Neural progenitor cell (in vitro differentiated cells): ENCODE results near the gene TMEM109. TPM values are rescaled to one million over a fixed set of nuclear protein-coding genes. Genes with fewer than 3 reads are reported as not detected.

Experiments
- DNase-seq: peaks from one replicate; pipeline ENCODE4 v3.0.0-alpha.2; 2016; ENCODE audit warnings: low spot score
- H2AFZ ChIP-seq: fragments of 200-600 bp; sonication (generic); replicated peaks from 2 replicates; pipeline ENCODE4 v1.6.1; 2016; ENCODE audit warnings: antibody characterized with exemption
- H3F3A ChIP-seq: fragments of 200-600 bp; sonication (generic); 2 replicates; pipeline ENCODE4 v1.6.1; 2016; ENCODE audit warnings: antibody characterized with exemption, low read depth
- H3K27ac ChIP-seq: fragments of 200-600 bp; sonication (generic); 2 replicates; pipeline ENCODE4 v1.5.1; 2016; ENCODE audit warnings: mild to moderate bottlenecking
- H3K27me3 ChIP-seq: fragments of 200-600 bp; sonication (generic); 2 replicates; pipeline ENCODE4 v1.6.1; 2016; ENCODE audit warnings: mild to moderate bottlenecking, moderate library complexity
- H3K36me3 ChIP-seq: fragments of 200-600 bp; sonication (generic); 2 replicates; pipeline ENCODE4 v1.5.1; 2016
- H3K4me1 ChIP-seq: fragments of 200-600 bp; sonication (generic); 2 replicates; pipeline ENCODE4 v1.6.1; 2016; ENCODE audit warnings: mixed run types
- H3K4me2 ChIP-seq: fragments of 200-600 bp; sonication (generic); 2 replicates; pipeline ENCODE4 v1.6.1; 2016
- H3K4me3 ChIP-seq: fragments of 200-600 bp; sonication (generic); 2 replicates; pipeline ENCODE4 v1.5.1; 2016
- H3K79me2 ChIP-seq: fragments of 200-600 bp; sonication (generic); 2 replicates; pipeline ENCODE4 v1.6.1; 2016; ENCODE audit warnings: low read depth
- H3K9ac ChIP-seq: fragments of 200-600 bp; sonication (generic); 2 replicates; pipeline ENCODE4 v1.6.1; 2016
- H3K9me3 ChIP-seq: fragments of 200-600 bp; sonication (generic); 2 replicates; pipeline ENCODE4 v1.5.1; 2016; ENCODE audit warnings: low read depth
- H4K20me1 ChIP-seq: fragments of 200-600 bp; sonication (generic); 2 replicates; pipeline ENCODE4 v1.6.1; 2016; ENCODE audit warnings: low read depth
- H3K27ac Mint-ChIP-seq: 3 replicates; pipeline ENCODE4 v1.8.0; 2021; ENCODE audit warnings: mixed read lengths
- H3K27me3 Mint-ChIP-seq: 2 replicates; pipeline ENCODE4 v1.8.0; 2022; ENCODE audit warnings: low read depth, mild to moderate bottlenecking, inconsistent platforms, moderate library complexity, mixed read lengths; ENCODE audit not compliant: insufficient read depth
- H3K36me3 Mint-ChIP-seq: 3 replicates; pipeline ENCODE4 v1.8.0; 2021; ENCODE audit warnings: mixed read lengths
- H3K4me1 Mint-ChIP-seq: 3 replicates; pipeline ENCODE4 v1.8.0; 2021; ENCODE audit warnings: mixed read lengths
- H3K4me3 Mint-ChIP-seq: 3 replicates; pipeline ENCODE4 v1.8.0; 2021; ENCODE audit warnings: mild to moderate bottlenecking, moderate library complexity, mixed read lengths
- H3K9me3 Mint-ChIP-seq: 3 replicates; pipeline ENCODE4 v1.8.0; 2020; ENCODE audit warnings: mixed read lengths
- EZH2 ChIP-seq: fragments of 200-600 bp; sonication (generic); IDR thresholded peaks from 2 replicates; pipeline ENCODE4 v1.6.1; 2017; ENCODE audit warnings: antibody characterized with exemption, mild to moderate bottlenecking, moderate library complexity
- EZH2phosphoT487 ChIP-seq: fragments of 200-600 bp; sonication (generic); IDR thresholded peaks from 2 replicates; pipeline ENCODE4 v1.6.1; 2017; ENCODE audit warnings: antibody characterized with exemption
- total RNA-seq: library from RNA; depleted of rRNA; stranded (reverse); fragments of >200 nt; gene quantifications from 2 replicates; pipeline ENCODE4 v1.2.3, GENCODE V29; 2015; ENCODE audit warnings: low replicate concordance
- TF ChIP-seq, protein P1 (sequence below): fragments of 200-600 bp; sonication (generic); IDR thresholded peaks from 2 replicates; pipeline ENCODE4 v1.5.1; 2017; ENCODE audit warnings: antibody characterized with exemption, mild to moderate bottlenecking

TMEM109 gene
- total RNA-seq, 1 donor from 2014 or later, result 22.4 TPM

DNA sequence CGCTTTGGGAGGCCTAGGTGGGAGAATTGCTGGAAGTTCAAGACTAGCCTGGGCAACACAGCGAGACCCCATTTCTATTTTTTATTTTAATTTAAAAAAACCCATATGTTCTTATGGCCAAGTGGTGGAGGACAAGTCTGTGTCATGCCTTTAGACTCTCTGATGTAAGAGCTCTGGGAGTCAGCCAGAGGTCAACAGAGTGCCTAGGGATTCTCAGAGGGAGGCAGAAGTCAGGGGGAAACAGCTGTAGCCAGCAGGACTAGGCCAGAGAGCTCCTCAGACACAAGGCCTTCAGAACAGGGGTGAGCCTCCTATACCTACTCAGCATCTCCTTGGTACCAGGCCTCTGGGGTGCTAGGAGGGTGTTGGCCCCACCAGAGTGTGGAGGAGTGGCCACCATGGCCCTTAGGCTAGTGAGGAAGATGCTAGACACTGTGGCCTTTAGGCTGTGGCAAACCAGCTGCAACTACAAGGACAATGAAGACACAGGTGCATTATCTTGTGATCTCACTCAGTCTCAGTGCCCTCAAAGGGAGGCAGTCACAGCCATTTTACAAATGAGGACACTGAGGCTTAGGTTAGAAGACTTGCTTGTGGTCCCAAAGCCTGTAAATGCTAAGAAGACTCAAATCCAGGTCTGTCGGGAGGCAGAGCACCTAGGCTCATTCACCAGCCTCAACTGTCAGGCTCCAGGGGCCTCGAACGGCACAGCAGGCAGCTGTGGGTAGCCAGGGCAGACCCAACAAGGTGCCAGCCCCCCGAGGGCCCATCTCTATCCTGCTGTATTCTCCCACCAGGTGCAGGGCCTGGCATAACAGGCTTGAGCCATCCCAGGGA, 41.6 kb upstream of the TMEM109 start:
- no peak for DNase-seq
- Histone ChIP-seq H3K9me3 (no peaks in the 10 kb centered on the region), H3K4me1 (no peaks in the 10 kb centered on the region), H3K4me2 (no peak overlapping the region), H3K9ac (no peak overlapping the region), H3K4me3 (no peak overlapping the region), H3K27me3 (no peaks in the 10 kb centered on the region), H3K27ac (no peak overlapping the region), H2AFZ (no peak overlapping the region), H3K36me3 (no peaks in the 10 kb centered on the region), H3F3A (no peaks in the 10 kb centered on the region), H3K79me2 (no peaks in the 10 kb centered on the region), H4K20me1 (no peaks in the 10 kb centered on the region)
- no peaks in the 10 kb centered on the region for H3K36me3 Mint-ChIP-seq
- no peaks in the 10 kb centered on the region for H3K9me3 Mint-ChIP-seq
- no peak overlapping the region for H3K4me3 Mint-ChIP-seq
- peaks cover 4% of the 10 kb centered on the region for H3K27me3 Mint-ChIP-seq
- TF ChIP-seq, protein P1, sequence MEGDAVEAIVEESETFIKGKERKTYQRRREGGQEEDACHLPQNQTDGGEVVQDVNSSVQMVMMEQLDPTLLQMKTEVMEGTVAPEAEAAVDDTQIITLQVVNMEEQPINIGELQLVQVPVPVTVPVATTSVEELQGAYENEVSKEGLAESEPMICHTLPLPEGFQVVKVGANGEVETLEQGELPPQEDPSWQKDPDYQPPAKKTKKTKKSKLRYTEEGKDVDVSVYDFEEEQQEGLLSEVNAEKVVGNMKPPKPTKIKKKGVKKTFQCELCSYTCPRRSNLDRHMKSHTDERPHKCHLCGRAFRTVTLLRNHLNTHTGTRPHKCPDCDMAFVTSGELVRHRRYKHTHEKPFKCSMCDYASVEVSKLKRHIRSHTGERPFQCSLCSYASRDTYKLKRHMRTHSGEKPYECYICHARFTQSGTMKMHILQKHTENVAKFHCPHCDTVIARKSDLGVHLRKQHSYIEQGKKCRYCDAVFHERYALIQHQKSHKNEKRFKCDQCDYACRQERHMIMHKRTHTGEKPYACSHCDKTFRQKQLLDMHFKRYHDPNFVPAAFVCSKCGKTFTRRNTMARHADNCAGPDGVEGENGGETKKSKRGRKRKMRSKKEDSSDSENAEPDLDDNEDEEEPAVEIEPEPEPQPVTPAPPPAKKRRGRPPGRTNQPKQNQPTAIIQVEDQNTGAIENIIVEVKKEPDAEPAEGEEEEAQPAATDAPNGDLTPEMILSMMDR, result no peak
- TF ChIP-seq EZH2phosphoT487 (no peak), EZH2 (no peak)
- H3K4me1 Mint-ChIP-seq, result peaks cover 6% of the 10 kb centered on the region
- no peak overlapping the region for H3K27ac Mint-ChIP-seq

DNA sequence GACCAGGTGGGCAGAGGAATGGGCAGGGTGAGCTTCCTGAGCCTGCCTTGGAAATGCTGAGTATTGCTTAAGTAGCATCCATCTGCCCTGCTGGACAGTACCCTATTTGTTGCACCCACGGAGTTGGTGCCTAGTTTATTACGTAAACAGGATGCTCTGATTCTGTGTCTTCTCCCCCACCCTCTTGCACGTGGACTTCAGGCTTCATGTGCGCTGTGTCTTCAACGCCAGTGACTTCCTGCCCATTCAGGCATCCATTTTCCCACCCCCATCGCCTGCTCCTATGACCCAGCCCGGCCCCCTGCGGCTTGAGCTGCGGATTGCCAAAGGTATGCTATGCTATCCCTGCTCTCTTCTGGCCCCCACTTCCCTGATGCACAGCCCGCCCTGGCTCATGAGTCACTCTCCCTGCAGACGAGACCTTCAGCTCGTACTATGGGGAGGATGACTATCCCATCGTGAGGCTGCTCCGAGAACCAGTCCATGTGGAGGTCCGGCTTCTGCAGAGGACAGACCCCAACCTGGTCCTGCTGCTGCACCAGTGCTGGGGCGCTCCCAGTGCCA, 40.9 kb upstream of the TMEM109 start:
- Histone ChIP-seq H3K27me3 (no peaks in the 10 kb centered on the region), H3K4me3 (no peak overlapping the region), H3K36me3 (no peaks in the 10 kb centered on the region), H3K4me2 (no peak overlapping the region), H3K27ac (no peak overlapping the region), H3K79me2 (no peaks in the 10 kb centered on the region), H3K9me3 (no peaks in the 10 kb centered on the region), H3K9ac (no peak overlapping the region), H2AFZ (no peak overlapping the region), H3K4me1 (no peaks in the 10 kb centered on the region), H3F3A (no peaks in the 10 kb centered on the region), H4K20me1 (no peaks in the 10 kb centered on the region)
- no peaks in the 10 kb centered on the region for H3K9me3 Mint-ChIP-seq
- H3K4me3 Mint-ChIP-seq, result no peak overlapping the region
- TF ChIP-seq EZH2 (no peak), EZH2phosphoT487 (no peak)
- TF ChIP-seq, protein P1, result no peak
- peaks cover 6% of the 10 kb centered on the region for H3K4me1 Mint-ChIP-seq
- H3K27me3 Mint-ChIP-seq, result peaks cover 4% of the 10 kb centered on the region
- no peaks in the 10 kb centered on the region for H3K36me3 Mint-ChIP-seq
- peak; percentile 11 for DNase-seq
- no peak overlapping the region for H3K27ac Mint-ChIP-seq

DNA sequence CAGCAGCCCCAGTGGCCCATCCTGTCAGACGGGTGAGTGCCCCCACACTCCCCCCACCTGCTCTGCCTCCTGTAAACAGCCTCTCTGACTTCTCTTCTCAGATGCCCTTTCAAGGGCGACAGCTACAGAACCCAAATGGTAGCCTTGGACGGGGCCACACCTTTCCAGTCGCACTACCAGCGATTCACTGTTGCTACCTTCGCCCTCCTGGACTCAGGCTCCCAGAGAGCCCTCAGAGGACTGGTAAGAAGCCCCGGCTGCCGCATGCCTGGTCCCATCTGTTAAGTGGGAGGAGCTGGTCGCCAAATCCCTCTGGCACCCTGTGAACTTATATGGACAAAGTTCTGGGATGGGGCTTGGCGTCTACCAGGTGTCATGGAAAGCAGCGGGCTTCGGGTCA, 40.4 kb upstream of the TMEM109 start:
- peaks cover 5% of the 10 kb centered on the region for H3K27me3 Mint-ChIP-seq
- H3K9me3 ChIP-seq, result no peaks in the 10 kb centered on the region
- H3K9ac ChIP-seq, result no peak overlapping the region
- H3K27ac Mint-ChIP-seq, result no peak overlapping the region
- no peak overlapping the region for H2AFZ ChIP-seq
- peaks cover 6% of the 10 kb centered on the region for H3K4me1 Mint-ChIP-seq
- TF ChIP-seq, protein P1, result no peak
- TF ChIP-seq EZH2 (no peak), EZH2phosphoT487 (no peak)
- H3K79me2 ChIP-seq, result no peaks in the 10 kb centered on the region
- H3K9me3 Mint-ChIP-seq, result no peaks in the 10 kb centered on the region
- no peak overlapping the region for H3K27ac ChIP-seq
- H3K4me3 ChIP-seq, result no peak overlapping the region
- H3K27me3 ChIP-seq, result no peaks in the 10 kb centered on the region
- H4K20me1 ChIP-seq, result no peaks in the 10 kb centered on the region
- no peaks in the 10 kb centered on the region for H3K36me3 ChIP-seq
- H3K4me2 ChIP-seq, result no peak overlapping the region
- H3K4me3 Mint-ChIP-seq, result no peak overlapping the region
- no peaks in the 10 kb centered on the region for H3K4me1 ChIP-seq
- no peaks in the 10 kb centered on the region for H3K36me3 Mint-ChIP-seq
- no peak for DNase-seq
- no peaks in the 10 kb centered on the region for H3F3A ChIP-seq
